C1 segment of cervical spinal cord (tissue), 14 donors: Measurements from ENCODE around the gene ASXL3.

Experiments
- DNase-seq, 14 donors: peaks; one replicate each; lab custom pipeline; 2025; lab: John Stamatoyannopoulos, UW

Gene ASXL3

GRCh38 chr18:33656889-33657448 lies 79.0 kb downstream of the ASXL3 start:
- DNase-seq = no peak

GRCh38 chr18:33660696-33661310 lies 82.8 kb downstream of the ASXL3 start:
- DNase-seq = no peak

GRCh38 chr18:33664241-33664874 lies 86.3 kb downstream of the ASXL3 start:
- DNase-seq = no peak

GRCh38 chr18:33665187-33665586 lies 87.2 kb downstream of the ASXL3 start:
- no peak for DNase-seq

- no peak for DNase-seq
Observed at GRCh38 chr18:33665641-33666040, 87.6 kb downstream of the ASXL3 start.

GRCh38 chr18:33666915-33667314 lies 88.9 kb downstream of the ASXL3 start:
- DNase-seq = no peak

- no peak for DNase-seq
Observed at GRCh38 chr18:33669589-33669988, 91.6 kb downstream of the ASXL3 start.

GRCh38 chr18:33670029-33670428 lies 92.0 kb downstream of the ASXL3 start:
- no peak for DNase-seq

- no peak for DNase-seq
Observed at GRCh38 chr18:33673689-33674088, 95.7 kb downstream of the ASXL3 start.

- no peak for DNase-seq
Observed at GRCh38 chr18:33676593-33676992, 98.6 kb downstream of the ASXL3 start.

- DNase-seq = no peak
Observed at GRCh38 chr18:33677891-33678290, 99.9 kb downstream of the ASXL3 start.

GRCh38 chr18:33682436-33682835 lies 104.4 kb downstream of the ASXL3 start:
- DNase-seq = no peak

GRCh38 chr18:33694593-33694992 lies 116.6 kb downstream of the ASXL3 start:
- DNase-seq = no peak

GRCh38 chr18:33696332-33697162 lies 118.5 kb downstream of the ASXL3 start:
- DNase-seq = no peak

GRCh38 chr18:33697498-33697897 lies 119.5 kb downstream of the ASXL3 start:
- no peak for DNase-seq

GRCh38 chr18:33699372-33699771 lies 121.4 kb downstream of the ASXL3 start:
- DNase-seq = no peak

- no peak for DNase-seq
Observed at GRCh38 chr18:33700513-33700976, 122.5 kb downstream of the ASXL3 start.

- DNase-seq = no peak
Observed at GRCh38 chr18:33702625-33703024, 124.6 kb downstream of the ASXL3 start.

GRCh38 chr18:33706391-33706790 lies 128.4 kb downstream of the ASXL3 start:
- DNase-seq = no peak

GRCh38 chr18:33708876-33709275 lies 130.9 kb downstream of the ASXL3 start:
- no peak for DNase-seq

- no peak for DNase-seq
Observed at GRCh38 chr18:33710269-33710668, 132.2 kb downstream of the ASXL3 start.

GRCh38 chr18:33711514-33711913 lies 133.5 kb downstream of the ASXL3 start:
- DNase-seq = no peak
